Thymus (tissue), 11 donors: ENCODE data around the gene RASL11B. TPM values are rescaled to one million over a fixed set of nuclear protein-coding genes. Genes with fewer than 3 reads are reported as not detected.

ENCODE experiments used
- DNase-seq, 9 donors: peaks; one replicate each; pipeline ENCODE4 v3.0.0-alpha.2; 2013; ENCODE audit warnings: low spot score in 9 of 9, low read depth in 6 of 9, missing footprints in 1 of 9
- H3K27ac ChIP-seq, 2 donors: one replicate each; pipeline ENCODE4 v1.5.1; 2013; ENCODE audit warnings: control low read depth in 1 of 2, low read depth in 1 of 2, low read length in 1 of 2, mild to moderate bottlenecking in 1 of 2, moderate library complexity in 1 of 2
- H3K27me3 ChIP-seq, 2 donors: one replicate each; pipeline ENCODE4 v1.5.1; 2013; ENCODE audit warnings: low read length in 1 of 2; ENCODE audit not compliant: control insufficient read depth in 2 of 2, insufficient read depth in 1 of 2
- H3K36me3 ChIP-seq, 2 donors: one replicate each; pipeline ENCODE4 v1.5.1; 2013; ENCODE audit warnings: low read length in 1 of 2, mild to moderate bottlenecking in 1 of 2, moderate library complexity in 1 of 2; ENCODE audit not compliant: control insufficient read depth in 2 of 2, insufficient read depth in 2 of 2
- H3K4me1 ChIP-seq, 2 donors: one replicate each; pipeline ENCODE4 v1.5.1; 2013; ENCODE audit warnings: low read length in 2 of 2; ENCODE audit not compliant: control insufficient read depth in 2 of 2, insufficient read depth in 2 of 2
- H3K4me3 ChIP-seq, 2 donors: one replicate each; pipeline ENCODE4 v1.5.1; 2013; ENCODE audit warnings: low read length in 2 of 2, control low read depth in 1 of 2, mild to moderate bottlenecking in 1 of 2
- H3K9me3 ChIP-seq, 2 donors: one replicate each; pipeline ENCODE4 v1.5.1; 2013; ENCODE audit warnings: low read length in 1 of 2, mild to moderate bottlenecking in 1 of 2; ENCODE audit not compliant: control insufficient read depth in 2 of 2, insufficient read depth in 1 of 2
- WGBS: extraction: QIAGEN DNeasy Blood & Tissue Kit; methylation state at CpG from one replicate; pipeline ENCODE4 v1.1.7; 2013; 5-methylcytosine and 5-hydroxymethylcytosine counted together
- polyA plus RNA-seq: library from polyadenylated mRNA; stranded (reverse); fragments of 200-250 nt; gene quantifications from one replicate; pipeline ENCODE4 v1.2.3, GENCODE V29; 2013
- total RNA-seq: library from RNA; stranded (reverse); fragments of 120-200 nt; gene quantifications from one replicate; pipeline ENCODE4 v1.2.4, GENCODE V29; 2013
- donor health status: healthy.

The RASL11B gene
- total and polyA plus RNA-seq, 2 donors = 0.52 to 1.2 TPM

GRCh38 chr4:52890521-52890791 lies 28.3 kb downstream of the RASL11B start:
- H3K27ac ChIP-seq = no peak overlapping the region

GRCh38 chr4:52891743-52892142 lies 29.6 kb downstream of the RASL11B start:
- no peaks in the 10 kb centered on the region for H3K27me3 ChIP-seq
- H3K4me3 ChIP-seq = no peak overlapping the region
- no peaks in the 10 kb centered on the region for H3K36me3 ChIP-seq
- no peak overlapping the region for H3K27ac ChIP-seq
- peaks cover 0 to 11% of the 10 kb centered on the region in 2 donors for H3K4me1 ChIP-seq
- no peaks in the 10 kb centered on the region for H3K9me3 ChIP-seq
- WGBS = 88% methylated on average over 1 of the region's 1 CpG
- DNase-seq = no peak

More at GRCh38 chr4:52890521-52890791, 28.3 kb downstream of the RASL11B start:
- Histone ChIP-seq H3K27me3 (no peaks in the 10 kb centered on the region), H3K36me3 (no peaks in the 10 kb centered on the region), H3K4me1 (peaks cover 0 to 11% of the 10 kb centered on the region in 2 donors), H3K9me3 (peaks cover 4 to 11% of the 10 kb centered on the region in 2 donors), H3K4me3 (no peak overlapping the region)
- DNase-seq = no peak
- WGBS = 84% methylated on average over 1 of the region's 1 CpG

GRCh38 chr4:52892880-52893279 lies 30.8 kb downstream of the RASL11B start:
- 96% methylated on average over 3 of the region's 3 CpGs for WGBS
- Histone ChIP-seq H3K4me1 (peaks cover 0 to 11% of the 10 kb centered on the region in 2 donors), H3K27ac (no peak overlapping the region), H3K4me3 (no peak overlapping the region), H3K9me3 (no peaks in the 10 kb centered on the region), H3K27me3 (no peaks in the 10 kb centered on the region), H3K36me3 (no peaks in the 10 kb centered on the region)
- no peak for DNase-seq

GRCh38 chr4:52894443-52894842 lies 32.3 kb downstream of the RASL11B start:
- 71% methylated on average over 1 of the region's 1 CpG for WGBS
- DNase-seq = peak in 6 of 9 donors; percentile 30 to 70 (median 41)
- H3K36me3 ChIP-seq = no peaks in the 10 kb centered on the region
- H3K9me3 ChIP-seq = no peaks in the 10 kb centered on the region
- no peak overlapping the region for H3K4me3 ChIP-seq
- no peak overlapping the region for H3K27ac ChIP-seq
- H3K27me3 ChIP-seq = no peaks in the 10 kb centered on the region
- peaks cover 0 to 11% of the 10 kb centered on the region in 2 donors for H3K4me1 ChIP-seq

GRCh38 chr4:52903273-52903672 lies 41.2 kb downstream of the RASL11B start:
- Histone ChIP-seq H3K27me3 (no peaks in the 10 kb centered on the region), H3K36me3 (no peaks in the 10 kb centered on the region), H3K4me1 (no peaks in the 10 kb centered on the region), H3K9me3 (peaks cover 0 to 9% of the 10 kb centered on the region in 2 donors), H3K4me3 (no peak overlapping the region), H3K27ac (no peak overlapping the region)
- WGBS = 98% methylated on average over 4 of the region's 4 CpGs
- no peak for DNase-seq

- no peak overlapping the region for H3K27ac ChIP-seq
- 98% methylated on average over 4 of the region's 4 CpGs for WGBS
- no peaks in the 10 kb centered on the region for H3K4me1 ChIP-seq
- H3K27me3 ChIP-seq = no peaks in the 10 kb centered on the region
- H3K4me3 ChIP-seq = no peak overlapping the region
- no peak for DNase-seq
- no peaks in the 10 kb centered on the region for H3K36me3 ChIP-seq
- H3K9me3 ChIP-seq = peaks cover 0 to 9% of the 10 kb centered on the region in 2 donors
Observed at GRCh38 chr4:52904421-52904820, 42.3 kb downstream of the RASL11B start.

- 98% methylated on average over 2 of the region's 2 CpGs for WGBS
- no peaks in the 10 kb centered on the region for H3K4me1 ChIP-seq
- H3K36me3 ChIP-seq = no peaks in the 10 kb centered on the region
- H3K9me3 ChIP-seq = no peaks in the 10 kb centered on the region
- H3K27ac ChIP-seq = no peak overlapping the region
- no peak for DNase-seq
- H3K4me3 ChIP-seq = no peak overlapping the region
- no peaks in the 10 kb centered on the region for H3K27me3 ChIP-seq
Observed at GRCh38 chr4:52907510-52907909, 45.4 kb downstream of the RASL11B start.

GRCh38 chr4:52910115-52910514 lies 48.0 kb downstream of the RASL11B start:
- no peak overlapping the region for H3K4me3 ChIP-seq
- no peak for DNase-seq
- H3K27me3 ChIP-seq = no peaks in the 10 kb centered on the region
- no peak overlapping the region for H3K27ac ChIP-seq
- H3K9me3 ChIP-seq = no peaks in the 10 kb centered on the region
- H3K36me3 ChIP-seq = no peaks in the 10 kb centered on the region
- no peaks in the 10 kb centered on the region for H3K4me1 ChIP-seq

GRCh38 chr4:52911684-52912294 lies 49.7 kb downstream of the RASL11B start:
- DNase-seq = peak in 8 of 9 donors; percentile 52 to 90 (median 80)
- H3K36me3 ChIP-seq = no peaks in the 10 kb centered on the region
- H3K4me3 ChIP-seq = no peak overlapping the region
- H3K4me1 ChIP-seq = no peaks in the 10 kb centered on the region
- no peaks in the 10 kb centered on the region for H3K9me3 ChIP-seq
- 23% methylated on average over 3 of the region's 3 CpGs for WGBS
- H3K27ac ChIP-seq = no peak overlapping the region
- H3K27me3 ChIP-seq = no peaks in the 10 kb centered on the region

- H3K9me3 ChIP-seq = no peaks in the 10 kb centered on the region
- WGBS = over 99% methylated on average over 2 of the region's 2 CpGs
- H3K27ac ChIP-seq = no peak overlapping the region
- H3K4me3 ChIP-seq = no peak overlapping the region
- no peaks in the 10 kb centered on the region for H3K4me1 ChIP-seq
- no peaks in the 10 kb centered on the region for H3K36me3 ChIP-seq
- H3K27me3 ChIP-seq = no peaks in the 10 kb centered on the region
- no peak for DNase-seq
Observed at GRCh38 chr4:52912608-52913007, 50.5 kb downstream of the RASL11B start.
